GM18519 (cell line): ENCODE measurements around the gene ACO2.

Experiments used
- ATAC-seq: cut with Tn5 transposase; IDR thresholded peaks from one replicate; pipeline ENCODE4 v1.9.1; 2021; ENCODE audit warnings: mild to moderate bottlenecking, moderate library complexity; ENCODE audit not compliant: unreplicated experiment, low FRiP score

Gene ACO2

DNA sequence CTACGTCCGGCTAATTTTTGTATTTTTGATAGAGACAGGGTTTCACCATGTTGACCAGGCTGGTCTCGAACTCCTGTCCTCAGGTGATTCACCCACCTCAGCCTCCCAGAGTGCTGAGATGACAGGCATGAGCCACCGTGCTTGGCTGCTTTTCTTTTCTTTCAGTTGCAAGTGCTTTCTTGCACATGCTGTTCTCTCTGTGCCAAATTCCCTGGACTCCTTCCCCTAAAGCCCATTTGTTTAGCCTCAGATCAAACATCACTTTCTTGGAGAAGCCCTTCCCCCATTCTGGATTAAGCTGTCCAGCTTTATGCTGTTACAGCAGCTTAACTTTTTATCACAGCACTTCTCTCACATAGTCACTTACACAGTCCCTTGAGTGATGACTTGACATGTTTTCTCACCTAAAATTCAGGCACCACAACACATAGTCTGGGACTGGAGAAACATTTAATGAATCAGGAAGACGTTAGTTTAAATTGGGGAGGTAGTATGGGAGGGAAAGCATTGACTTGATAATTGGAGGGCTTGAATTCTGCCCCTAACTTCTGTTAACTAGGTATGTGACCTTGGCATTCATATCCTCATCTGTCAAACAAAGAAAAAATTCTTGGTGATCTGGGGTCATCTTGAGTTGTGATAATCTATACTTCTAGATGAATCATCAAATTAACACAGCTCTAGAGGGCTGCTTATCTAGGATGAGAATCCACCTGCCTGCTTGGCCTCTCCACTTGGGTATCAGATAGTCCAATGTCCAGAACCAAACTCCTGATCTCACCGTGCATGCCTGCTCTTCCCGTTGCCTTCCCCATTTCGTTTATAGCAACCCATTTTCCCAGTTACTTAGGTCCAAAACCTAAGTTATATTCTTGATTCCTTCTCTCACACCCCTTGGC lies 18.4 kb downstream of the ACO2 start:
- no peak for ATAC-seq

DNA sequence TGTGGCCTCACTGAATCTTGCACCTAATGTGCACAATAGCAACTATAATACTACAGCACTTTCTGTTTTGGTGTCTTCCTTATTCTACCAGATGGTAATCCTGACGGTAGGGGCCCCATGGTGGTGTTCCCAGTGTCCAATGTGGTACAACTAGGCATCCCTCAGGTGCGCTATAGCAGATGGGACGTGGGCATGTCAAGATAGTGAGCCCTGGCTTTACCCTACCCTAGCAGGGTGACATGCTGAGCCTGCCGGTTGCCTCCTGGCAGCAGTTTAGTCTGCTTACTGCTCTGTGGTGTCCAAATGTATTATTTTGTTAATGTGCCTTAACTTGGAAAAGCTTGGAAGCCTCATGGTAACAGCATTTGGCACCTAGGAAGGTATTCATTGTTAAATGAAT lies 19.2 kb downstream of the ACO2 start:
- ATAC-seq, result no peak

DNA sequence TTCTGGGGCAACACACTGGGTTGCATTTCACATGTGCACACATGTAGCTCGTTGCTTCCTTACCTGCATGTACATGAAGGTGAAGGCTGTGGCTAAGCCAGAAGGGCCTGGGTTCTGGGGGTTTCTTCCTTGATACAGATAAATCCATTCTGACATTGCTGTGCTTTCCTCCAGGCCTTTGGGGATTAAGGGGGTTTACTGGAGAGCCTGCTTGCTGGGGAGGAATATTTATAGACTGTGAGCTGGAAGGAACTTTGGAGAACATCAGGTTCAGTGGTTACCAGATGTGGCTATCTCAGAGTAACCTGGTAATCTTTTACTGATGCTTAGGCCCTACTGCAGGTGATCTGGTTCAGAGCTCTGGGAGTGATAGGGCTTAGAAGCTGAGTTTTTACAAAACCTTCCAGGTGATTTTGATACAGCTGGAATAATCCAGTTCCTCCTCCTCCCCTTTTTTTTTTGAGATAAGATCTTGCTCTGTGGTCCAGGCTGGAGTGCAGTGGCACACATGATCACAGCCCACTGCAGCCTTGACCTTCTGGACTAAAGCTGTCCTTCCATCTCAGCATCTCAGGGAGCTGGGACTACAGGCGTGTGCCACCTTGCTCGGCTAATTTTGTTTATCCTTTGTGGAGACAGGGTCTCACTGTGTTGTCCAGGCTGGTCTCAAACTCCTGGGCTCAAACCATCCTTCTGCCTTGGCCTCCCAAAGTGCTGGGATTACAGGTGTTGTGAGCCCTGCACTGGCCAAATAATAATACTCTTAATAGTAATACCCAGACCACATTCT lies 19.9 kb downstream of the ACO2 start:
- ATAC-seq, result no peak

DNA sequence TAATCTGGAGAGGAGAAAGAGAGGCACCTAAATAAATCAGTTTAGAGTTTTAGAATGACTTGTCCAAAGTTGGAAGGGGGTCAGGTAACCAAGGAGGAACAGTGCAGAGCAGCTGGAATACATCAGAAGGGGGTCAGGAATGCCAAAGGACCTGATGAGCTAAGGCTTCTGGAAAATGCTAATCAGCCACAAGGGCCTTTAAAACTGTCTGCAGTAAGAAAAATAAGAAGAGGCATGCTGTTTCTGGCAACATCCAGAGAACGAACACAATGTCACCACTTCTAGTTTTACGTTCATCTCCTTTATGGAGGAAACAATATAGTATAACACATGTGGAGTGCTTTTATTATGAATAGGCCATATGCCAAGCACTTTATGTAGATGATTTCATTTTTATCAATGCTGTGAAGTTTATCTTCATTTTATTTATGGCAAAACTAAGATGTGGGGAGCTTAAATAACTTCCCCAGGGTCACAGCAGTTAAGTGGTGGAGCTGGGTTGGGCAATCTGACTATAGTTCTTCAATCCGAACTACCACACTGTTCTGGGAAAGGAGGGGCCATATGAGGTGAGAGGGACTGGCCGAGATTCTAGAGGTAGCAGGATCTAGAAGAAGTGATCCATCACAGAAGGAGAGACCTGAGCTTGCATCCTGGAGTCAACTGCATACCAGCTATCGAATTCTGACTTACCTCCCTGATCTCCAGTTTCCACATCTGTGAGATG lies 22.6 kb downstream of the ACO2 start:
- no peak for ATAC-seq

DNA sequence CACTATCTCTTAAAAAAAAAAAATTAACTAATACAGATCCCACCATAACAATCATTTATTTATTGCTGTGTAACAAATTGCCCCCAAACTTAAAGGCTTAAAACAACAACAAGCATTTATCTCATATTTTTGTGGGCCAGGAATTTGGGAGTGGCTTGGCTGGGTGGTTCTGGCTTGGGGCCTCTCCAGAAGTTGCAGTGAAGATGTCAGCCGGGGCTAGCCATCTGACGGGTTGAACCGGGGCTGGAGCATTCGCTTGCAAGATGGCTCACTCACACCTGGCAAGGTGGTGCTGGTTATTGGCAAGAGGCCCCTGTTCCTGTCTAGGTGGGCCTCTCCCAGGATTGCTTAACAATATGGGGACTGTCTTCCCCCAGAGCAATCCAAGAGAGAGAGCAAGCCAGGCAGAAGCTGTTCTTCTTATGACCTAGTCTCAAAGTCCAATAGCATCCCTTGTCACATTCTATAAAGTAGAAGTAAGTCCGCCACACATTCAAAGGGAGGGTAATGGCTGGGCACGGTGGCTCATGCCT lies 29.5 kb downstream of the ACO2 start:
- no peak for ATAC-seq

DNA sequence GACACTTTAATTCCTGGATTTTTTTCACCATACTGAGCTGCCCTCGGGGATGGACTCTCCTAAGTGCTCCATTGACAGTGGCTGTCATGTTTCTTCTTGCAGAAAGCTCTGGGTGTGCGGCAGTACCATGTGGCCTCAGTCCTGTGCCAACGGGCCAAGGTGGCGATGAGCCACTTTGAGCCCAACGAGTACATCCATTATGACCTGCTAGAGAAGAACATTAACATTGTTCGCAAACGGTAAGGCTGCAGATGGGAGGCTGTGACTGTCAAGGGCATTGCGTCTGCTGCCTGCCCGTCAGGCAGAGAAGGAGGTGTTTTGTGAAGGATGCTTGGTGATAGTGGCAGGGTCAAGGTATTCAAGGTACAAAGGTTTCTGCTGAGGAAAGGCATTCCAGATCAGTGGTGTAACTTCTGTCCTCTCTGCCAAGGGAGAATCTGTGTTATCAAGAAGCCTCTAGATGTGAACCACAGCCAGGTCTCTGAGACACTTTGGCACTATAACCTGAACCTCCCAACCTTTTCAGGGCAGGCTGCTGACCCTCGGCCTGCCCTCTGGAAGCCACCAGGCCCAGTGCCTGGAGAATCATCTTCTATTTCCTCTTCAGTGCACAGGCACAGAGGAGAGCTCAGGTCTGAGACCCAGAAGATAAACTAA lies 30.8 kb downstream of the ACO2 start:
- ATAC-seq, result no peak

DNA sequence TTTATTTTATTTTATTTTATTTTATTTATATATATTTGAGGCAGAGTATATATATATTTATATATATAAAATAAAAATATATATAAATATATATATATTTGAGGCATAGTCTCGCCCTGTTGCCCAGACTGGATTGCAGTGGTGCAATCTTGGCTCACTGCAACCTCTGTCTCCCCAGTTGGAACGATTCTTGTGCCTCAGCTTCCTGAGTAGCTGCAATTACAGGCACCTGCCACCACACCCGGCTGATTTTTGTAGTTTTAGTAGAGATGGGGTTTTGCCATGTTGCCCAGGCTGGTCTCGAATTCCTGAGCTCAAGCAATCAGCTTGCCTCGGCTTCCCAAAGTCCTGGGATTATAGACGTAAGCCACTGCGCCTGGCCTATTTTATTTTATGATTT lies 31.4 kb downstream of the ACO2 start:
- ATAC-seq, result no peak

DNA sequence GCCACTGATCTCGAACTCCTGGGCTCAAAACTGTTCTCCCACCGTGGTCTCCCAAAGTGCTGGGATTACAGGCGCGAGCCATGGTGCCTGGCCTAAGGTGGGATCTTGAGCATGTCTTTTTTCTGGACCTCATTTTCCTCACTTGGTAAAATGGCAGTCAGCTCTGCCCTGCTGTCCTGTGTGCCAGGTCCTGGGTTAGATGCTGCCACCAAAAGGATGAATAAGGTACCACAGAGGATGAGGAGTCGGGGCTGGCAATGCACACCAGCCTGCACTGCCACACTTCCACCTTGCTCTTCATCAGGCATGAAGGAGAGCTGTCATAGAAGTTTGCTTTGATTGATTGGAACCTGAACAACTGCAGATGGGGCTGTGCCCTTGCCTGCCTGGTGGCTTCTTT lies 32.3 kb downstream of the ACO2 start:
- ATAC-seq, result no peak

DNA sequence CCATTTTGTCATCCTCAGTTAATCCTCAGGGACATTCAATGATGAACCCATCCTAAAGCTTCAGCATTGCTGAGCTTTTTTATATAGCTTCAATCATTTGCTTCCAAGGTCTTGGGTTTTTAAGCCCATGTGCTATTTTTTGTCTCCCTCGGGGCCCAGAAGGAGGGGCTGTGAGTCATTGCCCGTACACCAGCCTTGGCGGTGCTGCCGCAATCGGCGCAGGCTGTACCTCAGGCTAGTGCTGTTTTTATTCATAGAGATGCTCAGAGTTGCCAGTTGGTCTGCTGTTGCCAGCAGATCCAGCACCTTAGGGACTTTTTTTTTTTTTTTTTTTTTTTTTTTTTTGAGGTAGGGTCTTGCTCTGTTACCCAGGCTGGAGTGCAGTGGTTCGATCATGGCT lies 35.5 kb downstream of the ACO2 start:
- no peak for ATAC-seq

DNA sequence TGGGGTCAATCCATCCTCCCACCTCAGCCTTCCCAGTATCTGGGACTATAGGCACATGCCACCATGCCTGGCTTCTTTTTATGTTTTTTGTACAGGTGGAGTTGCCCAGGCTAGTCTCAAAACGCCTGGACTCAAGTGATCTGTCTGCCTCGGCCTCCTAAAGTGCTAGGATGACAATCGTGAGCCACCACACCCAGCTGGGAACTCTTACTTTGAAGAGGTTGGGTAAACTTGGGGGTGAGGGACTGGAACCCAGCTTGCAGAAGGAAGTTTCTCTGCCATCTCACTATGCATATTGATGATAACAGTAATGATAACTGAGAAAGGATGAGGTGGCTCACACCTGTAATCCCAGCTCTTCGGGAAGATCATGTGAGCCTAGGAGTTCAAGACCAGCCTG lies 35.9 kb downstream of the ACO2 start:
- no peak for ATAC-seq

DNA sequence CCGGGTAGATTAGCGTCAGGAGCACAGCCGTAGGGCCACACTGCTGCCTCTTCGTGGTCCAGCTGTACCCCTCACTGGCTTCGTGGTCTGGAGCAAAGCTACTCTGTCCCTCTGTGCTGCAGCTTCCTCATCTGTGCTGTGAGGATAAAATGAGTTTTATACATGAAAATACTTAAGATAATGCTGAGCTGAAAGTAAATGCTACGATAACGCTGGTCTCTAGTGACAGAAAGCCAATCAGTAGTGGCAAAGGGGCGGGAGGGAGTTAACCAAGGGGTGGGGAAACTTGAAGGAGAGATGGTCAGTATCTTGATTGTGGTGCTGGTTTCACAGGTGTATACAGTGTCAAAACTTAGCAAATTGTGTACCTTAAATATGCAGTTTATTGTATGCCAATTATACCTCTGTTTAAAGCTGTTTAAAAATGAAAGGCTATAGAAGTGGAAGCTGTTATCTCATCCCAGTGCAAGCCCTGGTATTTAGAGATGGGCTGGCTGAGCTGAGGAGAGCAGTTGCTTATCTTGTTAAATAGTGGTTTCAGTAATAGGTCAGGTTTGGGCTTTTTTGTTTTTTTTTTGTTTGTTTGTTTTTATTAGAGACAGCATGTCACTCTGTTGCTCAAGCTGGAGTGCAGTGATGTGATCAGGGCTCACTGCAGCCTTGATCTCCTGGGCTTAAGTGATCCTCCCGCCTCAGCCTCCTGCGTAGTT lies 36.7 kb downstream of the ACO2 start:
- ATAC-seq, result no peak

DNA sequence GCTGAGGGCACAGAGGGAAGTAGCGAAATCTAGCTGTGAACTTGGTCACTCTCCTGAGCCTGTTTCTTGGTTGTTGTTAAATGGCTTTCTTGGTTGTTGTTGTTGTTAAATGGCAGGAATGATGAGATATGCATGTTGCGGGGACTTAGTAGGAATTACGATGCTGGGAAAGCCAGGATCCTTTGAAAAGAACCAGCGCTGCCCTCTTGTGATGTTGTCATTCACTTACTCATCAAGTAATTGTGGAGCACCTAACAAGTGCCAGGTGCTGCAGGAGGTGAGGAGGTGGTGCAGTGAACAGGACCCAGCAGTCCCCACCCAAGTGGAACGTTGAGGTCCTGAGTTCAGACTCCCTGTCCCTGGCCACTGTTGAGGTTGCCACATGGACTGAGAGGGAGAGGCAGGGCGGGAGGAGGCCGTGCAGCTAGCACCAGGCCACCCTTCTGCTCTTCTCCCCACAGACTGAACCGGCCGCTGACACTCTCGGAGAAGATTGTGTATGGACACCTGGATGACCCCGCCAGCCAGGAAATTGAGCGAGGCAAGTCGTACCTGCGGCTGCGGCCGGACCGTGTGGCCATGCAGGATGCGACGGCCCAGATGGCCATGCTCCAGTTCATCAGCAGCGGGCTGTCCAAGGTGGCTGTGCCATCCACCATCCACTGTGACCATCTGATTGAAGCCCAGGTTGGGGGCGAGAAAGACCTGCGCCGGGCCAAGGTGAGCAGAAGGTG lies 38.6 kb downstream of the ACO2 start:
- ATAC-seq, result no peak

DNA sequence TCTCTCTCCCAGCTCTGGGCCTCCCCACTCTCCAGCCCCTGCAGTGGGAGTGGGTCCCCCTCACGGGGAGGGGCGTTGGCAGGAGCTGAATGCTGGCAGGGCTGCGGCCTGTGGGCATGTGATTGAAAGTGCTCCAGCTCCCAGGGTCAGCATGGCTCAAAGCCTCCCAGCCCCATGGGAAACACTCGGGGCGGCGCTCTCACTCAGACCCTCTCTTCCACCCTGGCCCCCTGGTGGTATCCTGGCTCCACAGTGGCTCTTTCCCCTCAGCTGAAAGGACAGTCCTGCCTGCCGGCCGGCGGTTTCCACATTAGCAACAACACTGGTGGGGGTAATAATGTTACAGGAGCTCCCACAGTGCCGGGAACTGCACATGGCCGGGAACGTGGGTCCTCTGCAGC lies 39.9 kb downstream of the ACO2 start:
- ATAC-seq, result no peak

DNA sequence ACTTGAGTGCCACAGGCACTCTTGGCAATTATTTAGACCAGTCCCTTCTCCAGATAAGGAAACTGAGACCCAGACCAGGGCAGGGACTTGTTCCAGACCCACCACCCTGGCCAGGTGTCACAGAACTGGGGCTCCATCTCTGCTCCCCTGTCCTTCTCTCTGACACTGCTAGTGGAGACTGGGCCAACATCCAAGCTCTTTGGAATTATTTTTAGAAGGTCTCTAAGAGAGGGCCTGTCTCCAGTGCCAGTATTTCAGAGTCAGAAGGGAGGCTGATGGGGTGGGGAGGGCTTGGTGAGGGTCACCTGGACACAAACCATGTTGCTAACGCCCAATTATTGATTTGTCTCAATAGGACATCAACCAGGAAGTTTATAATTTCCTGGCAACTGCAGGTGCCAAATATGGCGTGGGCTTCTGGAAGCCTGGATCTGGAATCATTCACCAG lies 42.6 kb downstream of the ACO2 start:
- no peak for ATAC-seq

DNA sequence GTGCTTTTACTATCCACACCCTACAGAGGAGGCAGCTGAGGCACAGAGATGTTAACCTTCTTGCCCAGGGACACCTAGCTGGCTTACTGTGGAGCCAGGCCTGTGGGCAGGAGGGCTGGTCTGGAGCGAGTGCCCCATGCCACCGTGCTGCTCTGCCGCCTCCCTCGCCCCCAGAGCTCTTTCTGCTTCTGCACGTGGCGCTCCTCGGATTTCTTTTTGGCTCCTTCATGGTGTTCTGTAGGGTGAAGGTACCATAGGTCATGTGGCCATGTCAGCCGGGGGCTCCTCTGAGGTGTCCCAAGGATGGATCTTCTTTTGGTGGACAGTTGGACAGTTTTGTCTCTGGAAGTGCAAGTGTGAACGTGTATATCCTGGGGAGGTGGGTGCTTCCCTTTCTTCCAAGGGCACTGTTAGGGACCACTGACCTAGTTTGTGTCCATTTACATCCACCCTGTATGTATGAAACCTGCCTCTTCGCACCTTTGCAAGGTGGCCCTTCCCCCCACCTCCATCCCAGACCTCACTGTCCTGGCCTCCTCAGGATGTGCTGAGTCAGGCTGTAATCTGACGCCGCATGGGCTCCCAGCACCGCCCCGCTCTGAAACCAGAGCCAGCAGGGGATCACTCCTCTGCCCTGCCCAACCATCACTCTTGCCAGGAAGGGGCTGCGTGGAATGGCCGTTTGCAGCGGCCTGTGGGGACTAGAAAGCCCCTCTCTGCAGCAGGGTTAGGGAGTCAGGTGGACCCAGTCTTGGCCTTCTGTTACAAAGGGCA lies 43.7 kb downstream of the ACO2 start:
- no peak for ATAC-seq

DNA sequence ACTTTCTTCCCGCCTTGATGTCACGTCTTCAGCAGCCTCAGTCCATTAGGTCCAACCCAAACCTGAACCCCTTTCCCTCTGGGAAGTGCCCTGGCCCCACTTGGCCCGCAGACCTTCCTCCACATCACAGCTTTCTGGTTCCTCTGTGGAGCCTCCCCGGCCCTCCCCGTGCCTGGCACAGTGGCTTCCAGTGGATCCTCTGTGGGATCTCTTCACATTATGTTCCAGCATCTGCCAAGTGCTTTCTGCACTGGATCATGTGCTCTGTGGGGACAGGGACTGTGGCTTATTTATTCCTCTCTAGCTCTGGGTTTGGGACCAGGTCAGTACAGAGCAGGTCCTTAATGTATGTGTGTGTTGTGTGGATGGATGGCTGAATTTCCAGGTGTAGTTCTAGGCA lies 44.5 kb downstream of the ACO2 start:
- no peak for ATAC-seq

DNA sequence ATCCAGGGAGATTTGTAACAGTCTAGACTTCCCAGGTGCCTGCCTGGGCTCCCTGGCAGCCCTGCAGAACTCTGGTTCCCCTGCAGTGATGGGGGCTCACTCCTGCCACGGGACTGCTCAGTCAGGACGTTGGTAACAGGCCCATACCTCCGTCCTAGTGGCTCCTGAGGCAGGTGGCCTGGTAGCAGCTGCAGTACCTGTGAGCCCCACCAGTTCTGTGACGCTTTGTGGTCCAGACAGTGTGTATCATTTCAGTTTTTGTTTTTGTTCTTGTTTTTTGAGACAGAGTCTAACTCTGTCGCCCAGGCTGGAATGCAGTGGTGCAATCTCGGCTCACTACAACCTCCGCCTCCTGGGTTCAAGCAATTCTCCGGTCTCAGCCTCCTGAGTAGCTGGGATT lies 47.5 kb downstream of the ACO2 start:
- no peak for ATAC-seq
